H1 (cell line): Measurements from ENCODE around the gene CGB3. TPM values are rescaled to one million over a fixed set of nuclear protein-coding genes. Genes with fewer than 3 reads are reported as not detected.

Experiments used
- CTCF ChIA-PET: fragments of 300-600 bp; sonication (Branson Sonifier 250); formaldehyde crosslinking; loops from one replicate; lab custom pipeline; 2021; ENCODE audit not compliant: partially characterized antibody; lab: Charles Lee
- POLR2A ChIA-PET: fragments of 300-600 bp; sonication (Branson Sonifier 250); formaldehyde crosslinking; loops from one replicate; lab custom pipeline; 2021; ENCODE audit warnings: inconsistent platforms; ENCODE audit not compliant: partially characterized antibody; lab: Charles Lee
- DNase-seq, 2 experiments: peaks; one replicate each; pipeline versions ENCODE4 v3.0.0 to v3.0.0-alpha.2; 2010 to 2022; ENCODE audit warnings: low spot score in 2 of 2, low read depth in 1 of 2, mixed read lengths in 1 of 2
- FAIRE-seq: peaks from 2 replicates; lab custom pipeline; 2011; peaks lifted over from hg19 to GRCh38; lab: Jason Lieb, UNC
- H2AFZ ChIP-seq: 2 replicates; pipeline ENCODE4 v1.8.1; 2012; ENCODE audit warnings: low read length, inconsistent platforms
- H2AK5ac ChIP-seq: 2 replicates; pipeline ENCODE4 v1.6.1; 2013; ENCODE audit warnings: low read depth, low read length
- H2BK120ac ChIP-seq: replicated peaks from 2 replicates; pipeline ENCODE3; 2013; ENCODE audit warnings: low read depth, low read length, inconsistent platforms
- H2BK12ac ChIP-seq: 2 replicates; pipeline ENCODE4 v1.6.1; 2013; ENCODE audit warnings: low read depth, low read length
- H2BK15ac ChIP-seq: 2 replicates; pipeline ENCODE4 v1.6.1; 2013; ENCODE audit warnings: low read length
- H2BK20ac ChIP-seq: 2 replicates; pipeline ENCODE4 v1.6.1; 2013; ENCODE audit warnings: low read length
- H2BK5ac ChIP-seq: 2 replicates; pipeline ENCODE4 v1.6.1; 2013; ENCODE audit warnings: low read depth, low read length
- H3K14ac ChIP-seq: 2 replicates; pipeline ENCODE4 v1.6.1; 2013; ENCODE audit warnings: inconsistent platforms; ENCODE audit not compliant: insufficient read length
- H3K18ac ChIP-seq: 2 replicates; pipeline ENCODE4 v1.6.1; 2013; ENCODE audit warnings: low read length; ENCODE audit errors: extremely low read depth
- H3K23ac ChIP-seq: 2 replicates; pipeline ENCODE4 v1.6.1; 2013; ENCODE audit warnings: inconsistent platforms; ENCODE audit not compliant: insufficient read length
- H3K23me2 ChIP-seq: 2 replicates; pipeline ENCODE4 v1.6.1; 2013; ENCODE audit warnings: low read depth, low read length
- H3K27ac ChIP-seq: 2 replicates; pipeline ENCODE4 v1.6.1; 2011; ENCODE audit warnings: low read depth, low read length, inconsistent platforms
- H3K27me3 ChIP-seq, 4 experiments: replicated peaks in 1 of 4; 1 replicate in 1 of 4; 2 replicates in 3 of 4; pipeline versions ENCODE4 v1.6.1 to v1.8.1; 2011 to 2013; ENCODE audit warnings: low read length in 3 of 4, mild to moderate bottlenecking in 3 of 4, inconsistent platforms in 2 of 4, mixed read lengths in 2 of 4, moderate library complexity in 1 of 4; ENCODE audit not compliant: control insufficient read depth in 3 of 4, insufficient read depth in 3 of 4; ENCODE audit errors: extremely low read depth in 1 of 4
- H3K36me3 ChIP-seq, 4 experiments: 2 replicates each; pipeline versions ENCODE4 v1.6.1 to v1.8.1; 2011 to 2013; ENCODE audit warnings: mild to moderate bottlenecking in 4 of 4, low read length in 3 of 4, moderate library complexity in 2 of 4, control low read depth in 1 of 4, inconsistent platforms in 1 of 4; ENCODE audit not compliant: insufficient read depth in 4 of 4, control insufficient read depth in 2 of 4
- H3K4ac ChIP-seq: replicated peaks from 2 replicates; pipeline ENCODE3; 2013; ENCODE audit warnings: low read length, low read depth, mixed read lengths, inconsistent platforms; ENCODE audit not compliant: insufficient read length
- H3K4me1 ChIP-seq, 4 experiments: replicated peaks in 1 of 4; 1 replicate in 1 of 4; 2 replicates in 3 of 4; pipeline versions ENCODE4 v1.6.1 to v1.8.1; 2011 to 2013; ENCODE audit warnings: low read length in 3 of 4, inconsistent platforms in 2 of 4, mixed read lengths in 1 of 4; ENCODE audit not compliant: insufficient read depth in 4 of 4, control insufficient read depth in 3 of 4
- H3K4me2 ChIP-seq, 2 experiments: 2 replicates each; pipeline versions ENCODE4 v1.6.1 to v1.8.1; 2011 to 2013; ENCODE audit warnings: low read depth in 2 of 2, low read length in 2 of 2, control low read depth in 1 of 2, inconsistent platforms in 1 of 2, mild to moderate bottlenecking in 1 of 2; ENCODE audit not compliant: insufficient read depth in 1 of 2
- H3K4me3 ChIP-seq, 4 experiments: fragments of 200-600, 300-600 bp in 1 of 4; sonication (generic), shearing (Covaris generic), sonication (Bioruptor Twin) in 1 of 4; 2 replicates each; pipeline versions ENCODE4 v1.5.1 to v1.8.1; 2011 to 2016; ENCODE audit warnings: low read length in 4 of 4, low read depth in 3 of 4, control low read depth in 2 of 4, inconsistent platforms in 2 of 4, mild to moderate bottlenecking in 2 of 4, mixed read lengths in 1 of 4, moderate library complexity in 1 of 4; ENCODE audit not compliant: insufficient read depth in 2 of 4; ENCODE audit errors: extremely low read depth in 1 of 4
- H3K56ac ChIP-seq: replicated peaks from 2 replicates; pipeline ENCODE3; 2013; ENCODE audit warnings: low read depth, mild to moderate bottlenecking, mixed read lengths, low read length, inconsistent platforms; ENCODE audit not compliant: insufficient read length
- H3K79me1 ChIP-seq: 2 replicates; pipeline ENCODE4 v1.6.1; 2013; ENCODE audit warnings: low read depth, low read length, control low read depth
- H3K79me2 ChIP-seq, 2 experiments: 2 replicates each; pipeline versions ENCODE4 v1.6.1 to v1.8.1; 2012 to 2013; ENCODE audit warnings: low read length in 2 of 2, mild to moderate bottlenecking in 2 of 2, inconsistent platforms in 1 of 2; ENCODE audit not compliant: insufficient read depth in 2 of 2, control insufficient read depth in 1 of 2
- H3K9ac ChIP-seq, 4 experiments: replicated peaks in 1 of 4; 1 replicate in 1 of 4; 2 replicates in 3 of 4; pipeline versions ENCODE4 v1.6.1 to v1.8.1; 2011 to 2013; ENCODE audit warnings: low read depth in 3 of 4, low read length in 3 of 4, control low read depth in 2 of 4, mild to moderate bottlenecking in 2 of 4, moderate library complexity in 2 of 4, inconsistent platforms in 1 of 4; ENCODE audit errors: extremely low read depth in 1 of 4
- H3K9me3 ChIP-seq, 2 experiments: 2 replicates each; pipeline versions ENCODE4 v1.6.1 to v1.8.1; 2012 to 2013; ENCODE audit warnings: mild to moderate bottlenecking in 2 of 2, moderate library complexity in 2 of 2, control low read depth in 1 of 2, inconsistent platforms in 1 of 2, low read depth in 1 of 2, low read length in 1 of 2, mixed read lengths in 1 of 2; ENCODE audit not compliant: insufficient read depth in 2 of 2
- H4K20me1 ChIP-seq, 2 experiments: replicated peaks in 1 of 2; 2 replicates each; pipeline versions ENCODE3 to v1.8.1; 2011 to 2013; ENCODE audit warnings: inconsistent platforms in 2 of 2, low read length in 2 of 2, mild to moderate bottlenecking in 1 of 2; ENCODE audit not compliant: insufficient read depth in 2 of 2, control insufficient read depth in 1 of 2
- H4K5ac ChIP-seq: 2 replicates; pipeline ENCODE4 v1.6.1; 2013; ENCODE audit warnings: low read length, low read depth, mixed read lengths, inconsistent platforms; ENCODE audit not compliant: insufficient read length
- H4K8ac ChIP-seq: 2 replicates; pipeline ENCODE4 v1.8.0; 2013; ENCODE audit warnings: mild to moderate bottlenecking, moderate library complexity, low read length, inconsistent platforms; ENCODE audit not compliant: insufficient read depth; ENCODE audit errors: extremely low read depth
- H4K91ac ChIP-seq: replicated peaks from 2 replicates; pipeline ENCODE3; 2013; ENCODE audit warnings: low read length, mixed read lengths, inconsistent platforms; ENCODE audit not compliant: insufficient read length
- EZH2 ChIP-seq: fragments of 200-600 bp; sonication (generic); IDR thresholded peaks from 2 replicates; pipeline ENCODE4 v1.7.1; 2012; ENCODE audit warnings: low read depth, mild to moderate bottlenecking, moderate library complexity, low read length, inconsistent platforms; ENCODE audit not compliant: severe bottlenecking
- PHF8 ChIP-seq: fragments of 200-600 bp; sonication (generic); conservative IDR thresholded peaks from 2 replicates; pipeline ENCODE4 v1.7.1; 2012; ENCODE audit warnings: low read depth, mild to moderate bottlenecking, inconsistent platforms, low read length, moderate library complexity
- SAP30 ChIP-seq: fragments of 300-600 bp; sonication (generic); IDR thresholded peaks from 2 replicates; pipeline ENCODE4 v1.7.1; 2012; ENCODE audit warnings: low read length, moderate library complexity, mild to moderate bottlenecking, inconsistent platforms; ENCODE audit not compliant: insufficient read depth, insufficient replicate concordance
- SIN3A ChIP-seq, 2 experiments: IDR thresholded peaks in 1 of 2; conservative IDR thresholded peaks in 1 of 2; 2 replicates each; pipeline ENCODE4 v1.6.1; 2011 to 2012; ENCODE audit warnings: low read length in 2 of 2, improper control_type of control experiment in 1 of 2, low read depth in 1 of 2, mild to moderate bottlenecking in 1 of 2
- SP1 ChIP-seq: IDR thresholded peaks from 2 replicates; pipeline ENCODE4 v1.6.1; 2011; ENCODE audit warnings: low read depth, low read length
- SP2 ChIP-seq: IDR thresholded peaks from 2 replicates; pipeline ENCODE4 v1.6.1; 2012; ENCODE audit warnings: mild to moderate bottlenecking, low read length, inconsistent platforms
- SUZ12 ChIP-seq: fragments of 200-600 bp; sonication (generic); IDR thresholded peaks from 2 replicates; pipeline ENCODE4 v1.6.1; 2012; ENCODE audit warnings: mild to moderate bottlenecking, inconsistent platforms, low read length, moderate library complexity, mixed read lengths
- TEAD4 ChIP-seq: IDR thresholded peaks from 2 replicates; pipeline ENCODE4 v1.6.1; 2012; ENCODE audit warnings: low read depth, low read length, inconsistent platforms, mixed read lengths
- WGBS, 2 experiments: shearing (Covaris generic) in 1 of 2; methylation state at CpG; one replicate each; pipeline versions ENCODE4 v1.1.6 to v1.1.7; 2013 to 2015; ENCODE audit warnings: low lambda C conversion rate in 2 of 2, mixed read lengths in 2 of 2, inconsistent platforms in 1 of 2, low coverage in 1 of 2, missing lambda C conversion rate in 1 of 2; ENCODE audit not compliant: insufficient replicate concordance in 2 of 2, insufficient coverage in 1 of 2, insufficient read length in 1 of 2; ENCODE audit errors: extremely low coverage in 1 of 2, missing lambda C conversion rate in 1 of 2; 5-methylcytosine and 5-hydroxymethylcytosine counted together
- polyA plus RNA-seq, 7 experiments: library from polyadenylated mRNA; depleted of rRNA in 3 of 7; stranded (reverse) in 5 of 7; unstranded in 2 of 7; fragments of >200 nt in 5 of 7; fragments of 200-250 nt in 2 of 7; gene quantifications; 1 replicate in 5 of 7; 2 replicates in 1 of 7; 4 replicates in 1 of 7; pipeline versions ENCODE4 v1.2.1 to v1.2.3, GENCODE V29; 2011 to 2013; ENCODE audit warnings: missing spikeins in 2 of 7, mixed read lengths in 2 of 7
- total RNA-seq: library from RNA; stranded (reverse); fragmentation: NEBNext Ultra II Directional; extraction: Animal tissue kit (Norgen Biotek cat#: 25700); gene quantifications from 2 replicates; pipeline ENCODE4 v1.2.1, GENCODE V29; 2021
- TF ChIP-seq, protein P1 (sequence below): IDR thresholded peaks from 2 replicates; pipeline ENCODE4 v1.6.1; 2012; ENCODE audit warnings: inconsistent platforms
- TF ChIP-seq, protein P2 (sequence below): IDR thresholded peaks from 2 replicates; pipeline ENCODE4 v1.6.1; 2012; ENCODE audit warnings: inconsistent platforms

CGB3 gene
- total and polyA plus RNA-seq, 2 of the 8 experiments (the other 6 are each of a cell fraction or from before 2014, with no cell fraction given) = not detected

DNA sequence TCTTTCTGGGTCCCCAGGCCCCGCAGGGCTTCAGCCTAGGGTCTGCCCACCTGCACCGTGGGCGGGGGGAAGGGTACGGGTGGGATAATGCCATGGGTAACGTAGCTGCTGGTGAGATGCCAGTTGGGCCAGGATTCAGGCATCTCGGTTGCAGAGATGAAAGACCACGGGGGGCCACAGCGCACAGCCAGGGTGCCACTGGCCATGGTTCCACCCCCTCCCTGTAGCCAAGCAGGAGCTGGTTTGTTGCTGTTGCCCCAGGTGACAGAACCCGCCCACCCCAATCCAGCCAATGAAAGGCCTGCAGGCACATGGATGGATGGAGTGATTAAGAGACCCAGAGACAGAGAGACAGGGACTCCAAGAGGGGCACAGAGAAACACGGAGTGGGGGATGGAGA is 34.4 kb upstream of the CGB3 start:
- Histone ChIP-seq H2BK120ac (no peak overlapping the region), H3K36me3 (no peaks in the 10 kb centered on the region), H3K23me2 (peaks cover 6% of the 10 kb centered on the region; the same call in 1 of the 2 replicates), H3K56ac (no peak overlapping the region), H3K27ac (no peak overlapping the region), H3K4me2 (peak overlapping the region in 1 of 2 experiments; percentile 80; a peak in 1 of 4 replicates), H3K4me3 (no peak overlapping the region), H2BK20ac (no peak overlapping the region), H2BK5ac (no peak overlapping the region), H3K27me3 (peaks cover 10 to 48% (median 44%) of the 10 kb centered on the region in 4 experiments), H3K23ac (no peak overlapping the region), H3K79me1 (no peaks in the 10 kb centered on the region), H2AFZ (no peak overlapping the region), H4K91ac (no peak overlapping the region), H4K8ac (no peak overlapping the region; the same call in 1 of the 2 replicates), H3K9me3 (no peaks in the 10 kb centered on the region), H2AK5ac (no peak overlapping the region), H2BK15ac (no peak overlapping the region), H4K5ac (no peak overlapping the region), H2BK12ac (no peak overlapping the region), H4K20me1 (peaks cover 0 to 2% of the 10 kb centered on the region in 2 experiments), H3K9ac (no peak overlapping the region), H3K4me1 (peaks cover 0 to 11% (median 10%) of the 10 kb centered on the region in 4 experiments; a peak in 6 of 7 replicates), H3K14ac (no peak overlapping the region), H3K79me2 (no peaks in the 10 kb centered on the region), H3K4ac (no peak overlapping the region), H3K18ac (no peak overlapping the region)
- WGBS, 2 experiments = 70% methylated on average over 9 of the region's 10 CpGs; no CpG with 5 or more reads in 1 of the 2 experiments
- TF ChIP-seq SP2 = peak; percentile 16; the same call in 1 of the 2 replicates
- no peak for TF ChIP-seq SIN3A (conservative IDR thresholded peaks at IDR 0.05 in 1 of 2, IDR thresholded peaks at IDR 0.05 in 1 of 2; ENCODE audit: low read depth in 1 of 2, low read length in 2 of 2)
- no peak for TF ChIP-seq SUZ12
- TF ChIP-seq, protein P1, sequence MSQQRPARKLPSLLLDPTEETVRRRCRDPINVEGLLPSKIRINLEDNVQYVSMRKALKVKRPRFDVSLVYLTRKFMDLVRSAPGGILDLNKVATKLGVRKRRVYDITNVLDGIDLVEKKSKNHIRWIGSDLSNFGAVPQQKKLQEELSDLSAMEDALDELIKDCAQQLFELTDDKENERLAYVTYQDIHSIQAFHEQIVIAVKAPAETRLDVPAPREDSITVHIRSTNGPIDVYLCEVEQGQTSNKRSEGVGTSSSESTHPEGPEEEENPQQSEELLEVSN = no peak
- TF ChIP-seq TEAD4 = no peak
- TF ChIP-seq, protein P2, sequence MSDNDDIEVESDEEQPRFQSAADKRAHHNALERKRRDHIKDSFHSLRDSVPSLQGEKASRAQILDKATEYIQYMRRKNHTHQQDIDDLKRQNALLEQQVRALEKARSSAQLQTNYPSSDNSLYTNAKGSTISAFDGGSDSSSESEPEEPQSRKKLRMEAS = peak; percentile 58
- TF ChIP-seq EZH2 = no peak
- TF ChIP-seq SAP30 = no peak
- no peak for TF ChIP-seq PHF8
- TF ChIP-seq SP1 = peak; percentile 50; the same call in 1 of the 2 replicates
- ChIA-PET CTCF (interaction anchor here (1.2 to 3.5 kb wide), 7 partner anchors 11 to 152 kb away, joined by 3 to 25 read pairs (median 4); no protein-coding TSS in a partner anchor), POLR2A (interaction anchor here (1.2 to 2.1 kb wide), 2 partner anchors 15 to 30 kb away, joined by 3 to 6 read pairs; no protein-coding TSS in a partner anchor)
- FAIRE-seq (no peak), DNase-seq (no peak)
